Osteoblast (primary cell): ENCODE measurements around the gene ACSBG1. TPM values are rescaled to one million over a fixed set of nuclear protein-coding genes. Genes with fewer than 3 reads are reported as not detected.

ENCODE experiments used
- DNase-seq: peaks from one replicate; pipeline ENCODE4 v3.0.0; 2011; ENCODE audit warnings: low spot score, mixed read lengths; ENCODE audit not compliant: insufficient read length; ENCODE audit errors: missing footprints
- H2AFZ ChIP-seq: 2 replicates; pipeline ENCODE4 v1.6.0; 2011; ENCODE audit warnings: mild to moderate bottlenecking, low read length
- H3K27ac ChIP-seq: 2 replicates; pipeline ENCODE4 v1.5.1; 2011; ENCODE audit warnings: mild to moderate bottlenecking, low read depth, low read length, moderate library complexity
- H3K27me3 ChIP-seq: 2 replicates; pipeline ENCODE4 v1.6.0; 2012; ENCODE audit warnings: mild to moderate bottlenecking, control low read depth, inconsistent platforms, low read length, moderate library complexity; ENCODE audit not compliant: insufficient read depth
- H3K36me3 ChIP-seq: 2 replicates; pipeline ENCODE4 v1.5.1; 2011; ENCODE audit warnings: mild to moderate bottlenecking, low read length, control low read depth, moderate library complexity; ENCODE audit not compliant: insufficient read depth
- H3K4me1 ChIP-seq: 2 replicates; pipeline ENCODE4 v1.5.1; 2011; ENCODE audit warnings: mild to moderate bottlenecking, low read length, control low read depth, moderate library complexity; ENCODE audit not compliant: insufficient read depth
- H3K4me2 ChIP-seq: 2 replicates; pipeline ENCODE4 v1.6.0; 2011; ENCODE audit warnings: mild to moderate bottlenecking, low read length; ENCODE audit not compliant: insufficient read depth
- H3K4me3 ChIP-seq: fragments of 200-600 bp; sonication (generic); 3 replicates; pipeline ENCODE4 v1.5.1; 2012; ENCODE audit warnings: mild to moderate bottlenecking, low read length, inconsistent platforms; ENCODE audit not compliant: insufficient read depth
- H3K79me2 ChIP-seq: 2 replicates; pipeline ENCODE4 v1.6.0; 2012; ENCODE audit warnings: mild to moderate bottlenecking, low read length, control low read depth, inconsistent platforms; ENCODE audit not compliant: insufficient read depth
- H3K9me3 ChIP-seq: 2 replicates; pipeline ENCODE4 v1.5.1; 2011; ENCODE audit warnings: low read depth, low read length, control low read depth
- H4K20me1 ChIP-seq: 2 replicates; pipeline ENCODE4 v1.6.0; 2012; ENCODE audit warnings: mild to moderate bottlenecking, low read length, control low read depth; ENCODE audit not compliant: insufficient read depth
- total RNA-seq: library from RNA; depleted of rRNA; stranded (reverse); fragments of >200 nt; gene quantifications from 2 replicates; pipeline ENCODE4 v1.2.3, GENCODE V29; 2012
- TF ChIP-seq, protein P1 (sequence below): IDR thresholded peaks from 2 replicates; pipeline ENCODE4 v1.5.1; 2011; ENCODE audit warnings: mild to moderate bottlenecking, low read depth, low read length, moderate library complexity; ENCODE audit errors: extremely low read depth

Gene ACSBG1
- total RNA-seq, 1 donor = under 0.01 TPM

DNA sequence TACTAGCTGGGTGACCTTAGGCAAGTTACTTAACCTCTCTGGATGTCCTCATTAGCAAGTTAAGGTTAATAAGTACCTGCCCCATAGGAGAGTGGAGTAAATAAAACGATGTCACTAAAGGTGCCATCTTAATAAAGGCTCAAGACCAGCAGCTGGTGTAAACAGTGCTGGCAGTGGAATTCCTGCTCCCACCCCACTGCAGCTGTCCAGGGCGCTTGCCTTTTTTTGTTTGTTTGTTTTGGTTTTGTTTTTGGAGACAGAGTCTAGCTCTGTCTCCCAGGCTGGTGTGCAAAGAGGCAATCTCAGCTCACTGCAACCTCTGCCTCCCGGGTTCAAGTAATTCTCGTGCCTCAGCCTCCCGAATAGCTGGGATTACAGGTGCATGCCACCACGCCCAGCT lies 56.3 kb downstream of the ACSBG1 start:
- Histone ChIP-seq H3K27me3 (no peaks in the 10 kb centered on the region), H3K9me3 (no peaks in the 10 kb centered on the region), H3K27ac (no peak overlapping the region), H3K36me3 (no peaks in the 10 kb centered on the region), H3K4me2 (no peak overlapping the region), H2AFZ (no peak overlapping the region), H3K79me2 (no peaks in the 10 kb centered on the region), H4K20me1 (no peaks in the 10 kb centered on the region), H3K4me1 (no peaks in the 10 kb centered on the region), H3K4me3 (no peak overlapping the region)
- TF ChIP-seq, protein P1, sequence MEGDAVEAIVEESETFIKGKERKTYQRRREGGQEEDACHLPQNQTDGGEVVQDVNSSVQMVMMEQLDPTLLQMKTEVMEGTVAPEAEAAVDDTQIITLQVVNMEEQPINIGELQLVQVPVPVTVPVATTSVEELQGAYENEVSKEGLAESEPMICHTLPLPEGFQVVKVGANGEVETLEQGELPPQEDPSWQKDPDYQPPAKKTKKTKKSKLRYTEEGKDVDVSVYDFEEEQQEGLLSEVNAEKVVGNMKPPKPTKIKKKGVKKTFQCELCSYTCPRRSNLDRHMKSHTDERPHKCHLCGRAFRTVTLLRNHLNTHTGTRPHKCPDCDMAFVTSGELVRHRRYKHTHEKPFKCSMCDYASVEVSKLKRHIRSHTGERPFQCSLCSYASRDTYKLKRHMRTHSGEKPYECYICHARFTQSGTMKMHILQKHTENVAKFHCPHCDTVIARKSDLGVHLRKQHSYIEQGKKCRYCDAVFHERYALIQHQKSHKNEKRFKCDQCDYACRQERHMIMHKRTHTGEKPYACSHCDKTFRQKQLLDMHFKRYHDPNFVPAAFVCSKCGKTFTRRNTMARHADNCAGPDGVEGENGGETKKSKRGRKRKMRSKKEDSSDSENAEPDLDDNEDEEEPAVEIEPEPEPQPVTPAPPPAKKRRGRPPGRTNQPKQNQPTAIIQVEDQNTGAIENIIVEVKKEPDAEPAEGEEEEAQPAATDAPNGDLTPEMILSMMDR = no peak
- DNase-seq = no peak

DNA sequence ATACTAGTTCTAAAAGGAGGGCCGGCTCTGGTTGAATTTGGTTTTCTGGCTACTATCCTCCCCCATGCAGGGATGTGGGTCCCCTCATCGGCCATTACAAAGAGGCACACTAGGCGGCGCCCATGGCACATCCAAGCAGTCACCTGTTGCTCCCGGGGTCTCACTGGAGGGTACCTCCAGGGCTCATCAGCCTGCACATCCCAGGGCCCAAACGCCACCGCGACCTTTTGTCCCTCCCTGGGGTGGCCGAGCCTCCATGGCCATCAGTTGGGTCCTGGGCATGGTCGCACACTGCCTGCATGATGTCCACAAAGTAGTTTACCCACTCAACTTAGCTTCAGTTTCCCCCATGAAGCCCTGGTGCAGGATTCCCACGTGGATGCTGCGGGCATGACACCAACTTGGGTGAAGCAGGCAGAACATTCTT lies 56.9 kb downstream of the ACSBG1 start:
- peak; percentile 86 for DNase-seq

DNA sequence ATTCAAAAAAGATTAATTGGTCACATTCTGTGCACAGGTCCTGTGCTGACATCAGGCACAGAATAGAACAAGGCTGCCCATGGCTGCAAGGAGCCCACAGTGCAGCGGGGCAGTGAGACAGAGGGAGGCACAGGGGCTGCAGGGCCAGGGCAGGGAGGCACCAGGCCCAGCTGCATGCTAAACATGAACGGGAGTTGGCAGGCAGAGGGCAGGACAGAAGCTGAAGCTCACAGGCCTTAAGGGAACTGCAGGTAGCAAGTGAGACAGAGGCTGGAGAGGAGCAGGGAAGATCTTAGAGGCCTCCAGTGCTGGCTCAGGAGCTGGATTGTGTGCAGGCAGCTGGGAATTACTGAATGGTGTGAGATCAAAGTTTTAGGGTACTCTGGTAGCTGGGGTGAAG lies 59.0 kb downstream of the ACSBG1 start:
- no peak overlapping the region for H3K4me2 ChIP-seq

More for the DNA sequence above, 56.9 kb downstream of the ACSBG1 start:
- H3K9me3 ChIP-seq = no peaks in the 10 kb centered on the region
- no peaks in the 10 kb centered on the region for H3K27me3 ChIP-seq
- no peaks in the 10 kb centered on the region for H3K36me3 ChIP-seq
- H3K79me2 ChIP-seq = no peaks in the 10 kb centered on the region
- H3K4me3 ChIP-seq = no peak overlapping the region
- TF ChIP-seq, protein P1 = peak; percentile 75
- H3K27ac ChIP-seq = no peak overlapping the region
- no peak overlapping the region for H3K4me2 ChIP-seq
- H2AFZ ChIP-seq = no peak overlapping the region
- H3K4me1 ChIP-seq = no peaks in the 10 kb centered on the region
- H4K20me1 ChIP-seq = no peaks in the 10 kb centered on the region

DNA sequence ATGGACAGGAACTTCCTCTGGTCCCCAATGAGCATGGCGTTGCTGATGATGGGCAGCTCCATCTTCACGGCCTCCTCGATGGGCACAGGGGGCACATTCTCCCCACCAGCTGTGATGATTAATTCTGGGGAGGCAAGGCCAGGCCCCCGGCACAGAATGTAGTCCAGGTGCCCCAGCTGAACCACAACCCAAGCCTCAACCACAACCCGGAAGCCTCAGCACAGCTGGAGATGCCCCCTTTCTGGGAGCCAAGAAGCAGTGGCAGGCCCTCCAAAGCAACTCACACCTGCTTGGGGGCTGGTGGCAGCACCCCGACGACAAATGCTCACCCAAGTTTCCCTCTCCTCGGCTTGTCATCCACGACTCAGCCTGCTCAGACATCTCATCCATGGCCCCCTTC lies 60.0 kb downstream of the ACSBG1 start:
- no peaks in the 10 kb centered on the region for H3K9me3 ChIP-seq
- H3K79me2 ChIP-seq = no peaks in the 10 kb centered on the region
- H4K20me1 ChIP-seq = no peaks in the 10 kb centered on the region
- H3K4me3 ChIP-seq = no peak overlapping the region
- H3K4me2 ChIP-seq = no peak overlapping the region
- no peak overlapping the region for H2AFZ ChIP-seq
- TF ChIP-seq, protein P1 = no peak
- DNase-seq = no peak
- H3K27me3 ChIP-seq = no peaks in the 10 kb centered on the region
- no peak overlapping the region for H3K27ac ChIP-seq
- no peaks in the 10 kb centered on the region for H3K4me1 ChIP-seq
- peaks cover 26% of the 10 kb centered on the region for H3K36me3 ChIP-seq

More for the DNA sequence above, 59.0 kb downstream of the ACSBG1 start:
- H3K79me2 ChIP-seq = no peaks in the 10 kb centered on the region
- H3K27ac ChIP-seq = no peak overlapping the region
- H4K20me1 ChIP-seq = no peaks in the 10 kb centered on the region
- H3K27me3 ChIP-seq = no peaks in the 10 kb centered on the region
- DNase-seq = no peak
- no peak overlapping the region for H3K4me3 ChIP-seq
- TF ChIP-seq, protein P1 = no peak
- no peaks in the 10 kb centered on the region for H3K4me1 ChIP-seq
- no peaks in the 10 kb centered on the region for H3K9me3 ChIP-seq
- H2AFZ ChIP-seq = no peak overlapping the region
- H3K36me3 ChIP-seq = peaks cover 18% of the 10 kb centered on the region
